K562 (cell line): Measurements from ENCODE around the gene PSD4. TPM values are rescaled to one million over a fixed set of nuclear protein-coding genes. Genes with fewer than 3 reads are reported as not detected.

Experiments
- ATAC-seq: fragments of 200-7000 bp; cut with Tn5 transposase; 3 replicates; pipeline ENCODE4 v1.9.1; 2020; ENCODE audit warnings: moderate library complexity
- BruUV-seq: library from RNA; stranded (reverse); fragments of 400-500 nt; replicated peaks from 2 replicates; lab custom pipeline; 2021; lab: Mats Ljungman, UMichigan
- CTCF ChIA-PET: fragments of 300-600 bp; formaldehyde crosslinking; extraction: SDS; loops from one replicate; lab custom pipeline; 2021; ENCODE audit warnings: low intra/inter-chr PET ratio; lab: Yijun Ruan, JAX
- POLR2A ChIA-PET: fragments of 300-600, 350-650 bp; sonication (Branson Sonifier 250); formaldehyde crosslinking; extraction: SDS; loops from one replicate; lab custom pipeline; 2021; ENCODE audit warnings: antibody characterized with exemption, inconsistent platforms; lab: Yijun Ruan, JAX
- DNase-seq, 4 experiments: peaks; one replicate each; pipeline versions ENCODE4 v3.0.0 to v3.0.0-alpha.2; 2011 to 2018; ENCODE audit warnings: low spot score in 3 of 4, mixed read lengths in 3 of 4; ENCODE audit errors: extremely low read depth in 1 of 4
- FAIRE-seq: peaks from 2 replicates; lab custom pipeline; 2011; peaks lifted over from hg19 to GRCh38; lab: Jason Lieb, UNC
- H2AFZ ChIP-seq: 2 replicates; pipeline ENCODE4 v1.6.0; 2011; ENCODE audit warnings: low read depth, low read length, control low read depth, inconsistent platforms
- H3K27ac ChIP-seq: fragments of 200-600 bp; 3 replicates; pipeline ENCODE4 v1.8.0; 2011; ENCODE audit warnings: low read depth, mild to moderate bottlenecking, control low read depth, inconsistent platforms, low read length, moderate library complexity, mixed read lengths; ENCODE audit errors: extremely low read depth
- H3K27me3 ChIP-seq, 2 experiments: fragments of 300-600 bp in 1 of 2; 2 replicates in 1 of 2; 3 replicates in 1 of 2; pipeline versions ENCODE4 v1.6.0 to v1.8.0; 2011; ENCODE audit warnings: inconsistent platforms in 2 of 2, low read length in 2 of 2, mild to moderate bottlenecking in 1 of 2, mixed read lengths in 1 of 2, moderate library complexity in 1 of 2; ENCODE audit not compliant: control insufficient read depth in 2 of 2, insufficient read depth in 2 of 2
- H3K36me3 ChIP-seq: fragments of 300-600 bp; 3 replicates; pipeline ENCODE4 v1.8.0; 2011; ENCODE audit warnings: mild to moderate bottlenecking, low read length, inconsistent platforms; ENCODE audit not compliant: control insufficient read depth, insufficient read depth
- H3K4me1 ChIP-seq, 2 experiments: fragments of 200-600 bp in 1 of 2; replicated peaks in 1 of 2; 2 replicates in 1 of 2; 3 replicates in 1 of 2; pipeline versions ENCODE4 v1.5.1 to v1.8.0; 2011; ENCODE audit warnings: inconsistent platforms in 2 of 2, low read length in 2 of 2, mild to moderate bottlenecking in 1 of 2, mixed read lengths in 1 of 2, moderate library complexity in 1 of 2; ENCODE audit not compliant: control insufficient read depth in 2 of 2, insufficient read depth in 2 of 2
- H3K4me2 ChIP-seq: 2 replicates; pipeline ENCODE4 v1.6.1; 2011; ENCODE audit warnings: low read length, control low read depth, inconsistent platforms, mixed read lengths; ENCODE audit not compliant: insufficient read depth
- H3K4me3 ChIP-seq: fragments of 200-600 bp; sonication (generic), shearing (Covaris generic); 2 replicates; pipeline ENCODE4 v1.5.1; 2016; ENCODE audit warnings: control low read depth, inconsistent platforms
- H3K79me2 ChIP-seq: fragments of 200-600 bp; 3 replicates; pipeline ENCODE4 v1.8.0; 2011; ENCODE audit warnings: low read length, inconsistent platforms; ENCODE audit not compliant: control insufficient read depth, insufficient read depth
- H3K9ac ChIP-seq, 2 experiments: 2 replicates each; pipeline versions ENCODE4 v1.6.0 to v1.6.1; 2011; ENCODE audit warnings: low read depth in 2 of 2, low read length in 2 of 2, control low read depth in 1 of 2, inconsistent platforms in 1 of 2, mild to moderate bottlenecking in 1 of 2, mixed read lengths in 1 of 2; ENCODE audit not compliant: insufficient read depth in 1 of 2
- H3K9me1 ChIP-seq: one replicate; pipeline ENCODE4 v1.6.0; 2011; ENCODE audit warnings: inconsistent platforms, mild to moderate bottlenecking, low read length, moderate library complexity; ENCODE audit not compliant: control insufficient read depth, insufficient read depth
- H3K9me3 ChIP-seq: replicated peaks from 2 replicates; pipeline ENCODE4 v1.5.1; 2011; ENCODE audit warnings: low read depth, low read length, inconsistent platforms; ENCODE audit not compliant: control insufficient read depth, insufficient read depth
- H4K20me1 ChIP-seq: replicated peaks from 2 replicates; pipeline ENCODE4 v1.6.1; 2011; ENCODE audit warnings: low read length, inconsistent platforms, mixed read lengths; ENCODE audit not compliant: control insufficient read depth, insufficient read depth
- ARNT ChIP-seq, 2 experiments: fragments of 450-650 bp; IDR thresholded peaks; 2 replicates each; pipeline ENCODE4 v1.6.1; 2016; ENCODE audit warnings: mild to moderate bottlenecking in 1 of 2
- CHAMP1 ChIP-seq: fragments of 450-650 bp; IDR thresholded peaks from 2 replicates; pipeline ENCODE4 v1.6.1; 2016; ENCODE audit warnings: mild to moderate bottlenecking
- EZH2 ChIP-seq: IDR thresholded peaks from 2 replicates; pipeline ENCODE4 v1.6.1; 2012; ENCODE audit warnings: low read depth, mild to moderate bottlenecking, inconsistent platforms, low read length, borderline replicate concordance
- POLR2G ChIP-seq: fragments of 200-400 bp; formaldehyde crosslinking; IDR thresholded peaks from 2 replicates; pipeline ENCODE4 v1.6.1; 2017; ENCODE audit warnings: low read depth, mild to moderate bottlenecking, antibody characterized with exemption, low read length, moderate library complexity
- SETDB1 ChIP-seq: IDR thresholded peaks from one replicate; pipeline ENCODE4 v1.6.1; 2012; ENCODE audit warnings: low read length, control low read depth, inconsistent platforms
- TBL1XR1 ChIP-seq, 2 experiments: IDR thresholded peaks; 2 replicates each; pipeline ENCODE4 v1.6.1; 2012; ENCODE audit warnings: improper control_type of control experiment in 2 of 2, low read length in 2 of 2, mild to moderate bottlenecking in 1 of 2
- THRA ChIP-seq: fragments of 450-650 bp; IDR thresholded peaks from 2 replicates; pipeline ENCODE4 v1.6.1; 2017; ENCODE audit warnings: mild to moderate bottlenecking, moderate library complexity
- YY1 ChIP-seq, 3 experiments: IDR thresholded peaks; 2 replicates each; pipeline ENCODE4 v1.6.1; 2011; ENCODE audit warnings: low read length in 2 of 3, mild to moderate bottlenecking in 2 of 3, moderate library complexity in 2 of 3, borderline replicate concordance in 1 of 3, control low read depth in 1 of 3, low read depth in 1 of 3; ENCODE audit not compliant: insufficient read depth in 3 of 3, insufficient replicate concordance in 2 of 3, control insufficient read depth in 1 of 3, insufficient read length in 1 of 3; ENCODE audit errors: extremely low read depth in 1 of 3
- ZFPM2 ChIP-seq: fragments of 250-450 bp; sonication (Bioruptor Pico); IDR thresholded peaks from 2 replicates; pipeline ENCODE4 v1.5.1; 2022; ENCODE audit warnings: mild to moderate bottlenecking
- ZNF24 ChIP-seq: fragments of 450-650 bp; IDR thresholded peaks from 2 replicates; pipeline ENCODE4 v1.6.1; 2016
- ZNF3 ChIP-seq: fragments of 250-450 bp; sonication (Bioruptor Pico); IDR thresholded peaks from 2 replicates; pipeline ENCODE4 v1.5.0; 2021; ENCODE audit warnings: mild to moderate bottlenecking, moderate library complexity
- WGBS: fragments of 100-300 bp; shearing (Covaris generic); methylation state at CpG from one replicate; pipeline ENCODE4 v1.1.6; 2016; ENCODE audit warnings: low coverage, mixed read lengths; ENCODE audit not compliant: insufficient coverage; ENCODE audit errors: missing lambda C conversion rate; 5-methylcytosine and 5-hydroxymethylcytosine counted together
- in situ Hi-C: fragments of 300-500 bp; cut with MboI; formaldehyde crosslinking; loops from 4 replicates; pipeline ENCODE4 v1.15.0; 2018; ENCODE audit warnings: inconsistent platforms, mixed read lengths
- intact Hi-C: fragments of 100-400 bp; cut with micrococcal nuclease; formaldehyde crosslinking; loops from 2 replicates; pipeline ENCODE4 v1.14.2; 2022
- polyA plus RNA-seq, 8 experiments: library from polyadenylated mRNA; depleted of rRNA in 4 of 8; stranded (reverse) in 5 of 8; unstranded in 3 of 8; fragments of >200 nt; fragmentation: Nextera tagmentation in 2 of 8; fragmentation: Illumina TruSeq in 1 of 8; extraction: Ambion mirVana in 2 of 8; extraction: Trizol in 1 of 8; gene quantifications; 2 replicates each; pipeline versions ENCODE4 v1.2.1 to v1.2.3, GENCODE V29; 2011 to 2014; ENCODE audit warnings: inconsistent platforms in 1 of 8, missing spikeins in 1 of 8
- total RNA-seq, 7 experiments: library from RNA; depleted of rRNA in 6 of 7; stranded (reverse); fragments of >200 nt in 6 of 7; fragmentation: Illumina TruSeq in 2 of 7; extraction: Trizol in 2 of 7; gene quantifications; 2 replicates each; pipeline versions ENCODE4 v1.2.1 to v1.2.3, GENCODE V29; 2011 to 2021; ENCODE audit warnings: low replicate concordance in 1 of 7

PSD4 gene
- total and polyA plus RNA-seq, 9 of the 15 experiments (the other 6 are each of a cell fraction or from before 2014, with no cell fraction given) = 0.46 to 54.0 (median 20.8) TPM

DNA sequence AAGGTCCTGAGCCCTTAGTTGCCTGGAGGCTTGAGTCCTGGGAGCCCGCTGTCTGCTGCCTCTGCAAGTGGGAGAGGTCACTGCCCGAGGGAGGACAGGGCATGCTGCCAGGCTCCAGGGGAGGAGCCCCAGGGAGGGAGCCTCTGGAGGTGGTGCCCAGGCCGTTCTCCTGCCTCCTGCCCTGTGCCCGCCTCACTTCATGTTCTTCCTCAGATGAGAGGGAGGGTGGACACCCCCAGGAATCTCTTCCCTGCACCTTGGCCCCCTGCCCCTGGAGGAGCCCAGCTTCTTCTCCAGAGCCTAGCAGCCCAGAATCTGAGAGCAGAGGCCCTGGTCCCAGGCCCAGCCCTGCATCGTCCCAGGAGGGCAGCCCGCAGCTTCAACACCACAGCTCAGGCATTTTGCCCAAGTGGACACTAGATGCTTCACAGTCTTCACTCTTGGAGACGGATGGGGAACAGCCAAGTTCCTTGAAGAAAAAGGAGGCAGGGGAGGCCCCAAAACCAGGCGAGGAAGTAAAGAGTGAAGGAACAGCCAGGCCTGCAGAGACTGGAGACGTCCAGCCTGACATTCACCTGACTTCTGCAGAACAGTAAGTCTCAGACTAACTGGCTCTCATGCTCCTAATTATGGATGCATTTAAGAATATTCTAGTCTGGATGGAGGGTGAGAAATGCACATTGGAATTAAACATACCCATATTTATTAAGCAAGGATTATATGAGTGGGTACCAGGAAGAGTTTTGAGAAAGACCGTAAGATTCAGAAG lies 12.1 kb downstream of the PSD4 start:
- H3K4me2 ChIP-seq = no peak overlapping the region
- no peaks in the 10 kb centered on the region; the same call in 2 of the 3 replicates for H3K79me2 ChIP-seq
- FAIRE-seq (no peak), ATAC-seq (no peak), DNase-seq (no peak)
- no peak overlapping the region for H2AFZ ChIP-seq
- in situ Hi-C loops = no loop called here
- CTCF ChIA-PET = no interaction called here
- H3K9me1 ChIP-seq = peaks cover 10% of the 10 kb centered on the region
- H3K9me3 ChIP-seq = no peaks in the 10 kb centered on the region
- TF ChIP-seq POLR2G = 0 out of 2 replicates have a peak, but pooled peaks have one; percentile 18
- no peak for TF ChIP-seq EZH2
- WGBS = 79% methylated on average over 10 of the region's 10 CpGs
- H4K20me1 ChIP-seq = peaks cover 13% of the 10 kb centered on the region
- H3K27ac ChIP-seq = no peak overlapping the region
- H3K4me1 ChIP-seq = peaks cover 7 to 21% of the 10 kb centered on the region in 2 experiments; a peak in 4 of 5 replicates
- no peaks in the 10 kb centered on the region for H3K27me3 ChIP-seq
- no peak overlapping the region for H3K4me3 ChIP-seq
- POLR2A ChIA-PET = no interaction called here
- intact Hi-C loops = no loop called here
- peaks cover 51% of the 10 kb centered on the region; the same call in 2 of the 3 replicates for H3K36me3 ChIP-seq
- BruUV-seq = no TSS peak
- peak overlapping the region in 1 of 2 experiments; percentile 4; a peak in 2 of 4 replicates for H3K9ac ChIP-seq

DNA sequence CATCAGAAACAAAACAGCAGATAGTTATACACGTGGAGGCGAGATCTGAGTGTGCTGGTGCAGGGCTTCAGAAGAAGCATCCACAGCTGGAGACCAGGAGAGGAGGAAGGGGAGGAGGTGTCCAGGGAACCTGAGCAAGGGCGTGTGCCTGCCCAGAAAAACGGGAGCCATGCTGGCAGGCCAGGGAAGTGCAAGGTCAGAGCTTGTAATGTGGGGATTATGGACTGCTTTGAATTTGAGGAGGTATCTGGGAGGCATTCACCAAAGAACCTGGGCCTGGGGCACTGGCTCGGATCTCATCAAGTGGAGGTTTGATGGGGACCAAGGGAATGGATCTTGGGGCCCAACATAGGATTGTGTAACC lies 12.6 kb downstream of the PSD4 start:
- peak overlapping the region in 1 of 2 experiments; percentile 50; a peak in 1 of 4 replicates for H3K9ac ChIP-seq
- 71% methylated on average over 5 of the region's 5 CpGs for WGBS
- peaks cover 8% of the 10 kb centered on the region for H3K9me1 ChIP-seq
- no peak overlapping the region for H3K4me3 ChIP-seq
- peaks cover 10% of the 10 kb centered on the region; the same call in 1 of the 2 replicates for H4K20me1 ChIP-seq
- FAIRE-seq (no peak), ATAC-seq (no peak), DNase-seq (no peak)
- POLR2A ChIA-PET = no interaction called here
- H3K79me2 ChIP-seq = no peaks in the 10 kb centered on the region; the same call in 2 of the 3 replicates
- no peaks in the 10 kb centered on the region for H3K9me3 ChIP-seq
- H3K27me3 ChIP-seq = no peaks in the 10 kb centered on the region
- H3K4me2 ChIP-seq = no peak overlapping the region
- BruUV-seq = no TSS peak
- no peak overlapping the region for H2AFZ ChIP-seq
- peaks cover 57% of the 10 kb centered on the region; the same call in 2 of the 3 replicates for H3K36me3 ChIP-seq
- in situ Hi-C loops (no loop called here), intact Hi-C loops (no loop called here)
- H3K27ac ChIP-seq = no peak overlapping the region
- CTCF ChIA-PET = no interaction called here
- H3K4me1 ChIP-seq = peaks cover 3 to 16% of the 10 kb centered on the region in 2 experiments; a peak in 4 of 5 replicates
- TF ChIP-seq ZNF3 (CRISPR knock-in tag) = no peak
- TF ChIP-seq YY1 (IDR thresholded peaks at IDR 0.05; ENCODE audit: borderline replicate concordance in 1 of 3, control insufficient read depth in 1 of 3, extremely low read depth in 1 of 3, insufficient read depth in 3 of 3, insufficient read length in 1 of 3, insufficient replicate concordance in 2 of 3, low read depth in 1 of 3, low read length in 2 of 3) = no peak
- no peak for TF ChIP-seq ARNT (IDR thresholded peaks at IDR 0.05)
- TF ChIP-seq TBL1XR1 (IDR thresholded peaks at IDR 0.05; ENCODE audit: low read length in 2 of 2) = no peak
- no peak for TF ChIP-seq ZFPM2 (CRISPR knock-in tag)
- no peak for TF ChIP-seq THRA
- TF ChIP-seq CHAMP1 = no peak
- no peak for TF ChIP-seq ZNF24
- no peak for TF ChIP-seq SETDB1
